NCI-H128 (cell line): ENCODE results near the gene RNF31.

Experiments
- DNase-seq: peaks from one replicate; lab custom pipeline; 2025; ENCODE audit not compliant: unreplicated experiment; lab: John Stamatoyannopoulos, UW

The RNF31 gene

DNA sequence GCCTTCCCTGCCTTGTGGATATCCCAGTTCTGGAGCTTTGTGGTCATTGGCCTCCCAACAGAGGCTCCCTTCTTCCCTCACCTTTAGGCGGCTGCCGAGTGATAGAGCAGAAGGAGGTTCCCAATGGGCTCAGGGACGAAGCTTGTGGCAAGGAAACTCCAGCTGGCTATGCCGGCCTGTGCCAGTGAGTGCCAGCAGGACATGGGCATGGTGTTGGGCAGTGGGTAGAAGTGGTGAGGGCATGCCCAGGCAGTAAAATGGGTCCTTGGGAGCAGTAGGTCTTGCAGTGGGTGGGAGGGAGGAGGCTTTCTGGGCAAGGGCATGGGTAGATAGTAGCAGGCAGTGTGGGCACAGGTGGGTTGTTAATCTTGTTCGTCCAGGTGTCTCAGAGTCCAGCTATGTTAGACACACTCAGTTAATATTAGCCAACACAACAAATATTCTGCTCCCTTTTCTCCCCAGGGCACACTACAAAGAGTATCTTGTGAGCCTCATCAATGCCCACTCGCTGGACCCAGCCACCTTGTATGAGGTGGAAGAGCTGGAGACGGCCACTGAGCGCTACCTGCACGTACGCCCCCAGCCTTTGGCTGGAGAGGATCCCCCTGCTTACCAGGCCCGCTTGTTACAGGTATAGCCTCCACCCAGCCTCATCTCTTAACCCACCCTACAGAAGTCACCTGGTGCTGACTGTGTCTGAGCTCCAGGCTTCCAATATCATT lies 12.6 kb downstream of the RNF31 start:
- no peak for DNase-seq

DNA sequence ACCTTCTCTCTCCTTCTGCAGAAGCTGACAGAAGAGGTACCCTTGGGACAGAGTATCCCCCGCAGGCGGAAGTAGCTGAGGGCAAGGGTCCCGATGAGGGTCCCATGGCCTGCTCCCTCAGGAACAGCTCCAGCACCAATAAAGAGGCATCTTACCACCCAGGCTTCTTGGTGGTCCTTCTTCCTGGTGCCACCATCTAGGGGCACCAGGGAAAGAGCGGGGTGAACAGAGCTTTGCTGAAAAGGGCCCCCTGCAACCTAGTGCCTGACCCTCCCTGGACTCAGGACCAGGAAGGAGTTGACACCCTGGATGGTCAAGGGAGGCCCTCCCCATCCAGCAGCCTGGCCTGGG lies 13.2 kb downstream of the RNF31 start:
- DNase-seq = no peak

DNA sequence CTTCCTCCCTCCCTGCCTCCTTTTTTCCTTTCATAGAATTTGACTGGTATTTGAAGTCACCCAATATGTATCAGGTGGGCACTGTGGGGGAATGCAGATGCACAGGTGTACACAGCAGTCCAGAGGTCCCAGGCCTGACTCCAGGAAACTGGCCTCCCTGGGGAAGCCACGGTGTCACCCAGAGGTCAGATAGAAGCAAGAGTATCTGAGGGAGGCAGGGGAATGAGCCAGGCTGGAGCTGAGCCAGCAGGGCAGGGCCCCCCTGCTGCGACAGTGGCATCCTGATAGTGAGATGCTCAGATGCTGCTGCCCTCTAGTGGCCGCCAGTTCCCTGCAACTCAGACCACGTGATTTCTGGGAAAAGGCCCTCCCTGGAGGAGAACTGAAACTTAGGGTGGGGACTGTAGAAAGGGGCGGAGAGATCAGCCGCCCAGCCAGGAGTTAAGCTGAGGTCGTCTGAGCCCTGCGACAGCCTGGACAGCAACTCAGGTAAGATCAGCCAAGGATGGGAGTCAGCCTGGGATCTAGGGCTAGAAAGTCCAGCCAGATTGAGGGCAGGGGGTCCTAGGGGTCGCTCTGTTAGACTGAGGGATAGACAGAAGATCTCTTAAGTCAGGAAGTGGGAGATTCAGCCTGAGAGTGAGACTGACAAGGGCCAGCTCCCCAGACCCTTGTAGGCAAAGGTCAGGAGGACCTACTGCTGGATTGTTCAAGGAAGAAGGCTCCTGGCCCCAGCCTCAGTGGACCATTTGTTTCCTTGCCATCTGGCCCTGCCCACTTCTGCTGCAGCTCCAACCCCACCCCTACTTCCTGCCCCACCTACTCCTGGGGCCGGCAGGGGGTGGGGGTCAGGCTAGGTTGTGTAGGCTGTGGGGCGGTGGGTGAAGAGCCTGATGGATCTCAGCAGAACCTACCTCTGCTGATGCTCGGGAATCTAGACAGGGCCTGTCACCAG lies 13.8 kb downstream of the RNF31 start, which contains the start of gene IRF9:
IRF9 (plus strand) TSS at position 416 of the 955 bp plus-strand sequence. CDS start 880 bp downstream, outside the sequence.
- DNase-seq = peak; percentile 91

DNA sequence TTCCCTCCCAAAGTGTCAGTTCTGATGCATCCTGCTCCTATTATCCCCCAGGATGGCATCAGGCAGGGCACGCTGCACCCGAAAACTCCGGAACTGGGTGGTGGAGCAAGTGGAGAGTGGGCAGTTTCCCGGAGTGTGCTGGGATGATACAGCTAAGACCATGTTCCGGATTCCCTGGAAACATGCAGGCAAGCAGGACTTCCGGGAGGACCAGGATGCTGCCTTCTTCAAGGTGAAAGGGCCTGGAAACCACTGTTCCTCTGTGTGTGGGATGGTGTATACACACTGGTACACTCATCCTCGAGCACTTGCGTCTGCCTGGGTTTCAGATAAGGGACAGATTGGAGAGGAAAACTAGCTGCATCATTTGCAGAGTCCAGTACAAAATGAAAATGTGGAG lies 14.8 kb downstream of the RNF31 start:
- no peak for DNase-seq

DNA sequence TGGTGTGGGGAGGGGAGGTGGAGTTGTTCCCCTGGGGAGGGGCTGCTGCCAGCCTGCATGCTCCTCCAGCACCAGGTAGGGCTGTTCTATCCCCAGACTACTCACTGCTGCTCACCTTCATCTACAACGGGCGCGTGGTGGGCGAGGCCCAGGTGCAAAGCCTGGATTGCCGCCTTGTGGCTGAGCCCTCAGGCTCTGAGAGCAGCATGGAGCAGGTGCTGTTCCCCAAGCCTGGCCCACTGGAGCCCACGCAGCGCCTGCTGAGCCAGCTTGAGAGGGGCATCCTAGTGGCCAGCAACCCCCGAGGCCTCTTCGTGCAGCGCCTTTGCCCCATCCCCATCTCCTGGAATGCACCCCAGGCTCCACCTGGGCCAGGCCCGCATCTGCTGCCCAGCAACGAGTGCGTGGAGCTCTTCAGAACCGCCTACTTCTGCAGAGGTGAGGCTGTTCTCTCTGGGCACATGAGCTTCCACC lies 17.3 kb downstream of the RNF31 start:
- DNase-seq = no peak

DNA sequence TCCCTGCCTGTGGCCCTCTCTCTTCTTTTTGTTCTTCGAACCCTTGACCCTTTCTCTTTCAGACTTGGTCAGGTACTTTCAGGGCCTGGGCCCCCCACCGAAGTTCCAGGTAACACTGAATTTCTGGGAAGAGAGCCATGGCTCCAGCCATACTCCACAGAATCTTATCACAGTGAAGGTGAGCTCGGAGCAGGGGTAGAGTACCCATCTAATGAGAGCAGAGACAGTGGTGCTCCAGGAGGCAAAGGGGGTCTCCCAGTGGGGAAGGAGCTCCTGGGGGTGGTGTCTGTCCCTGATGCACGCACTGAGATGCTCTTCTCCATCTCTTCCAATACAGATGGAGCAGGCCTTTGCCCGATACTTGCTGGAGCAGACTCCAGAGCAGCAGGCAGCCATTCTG lies 18.5 kb downstream of the RNF31 start:
- no peak for DNase-seq

DNA sequence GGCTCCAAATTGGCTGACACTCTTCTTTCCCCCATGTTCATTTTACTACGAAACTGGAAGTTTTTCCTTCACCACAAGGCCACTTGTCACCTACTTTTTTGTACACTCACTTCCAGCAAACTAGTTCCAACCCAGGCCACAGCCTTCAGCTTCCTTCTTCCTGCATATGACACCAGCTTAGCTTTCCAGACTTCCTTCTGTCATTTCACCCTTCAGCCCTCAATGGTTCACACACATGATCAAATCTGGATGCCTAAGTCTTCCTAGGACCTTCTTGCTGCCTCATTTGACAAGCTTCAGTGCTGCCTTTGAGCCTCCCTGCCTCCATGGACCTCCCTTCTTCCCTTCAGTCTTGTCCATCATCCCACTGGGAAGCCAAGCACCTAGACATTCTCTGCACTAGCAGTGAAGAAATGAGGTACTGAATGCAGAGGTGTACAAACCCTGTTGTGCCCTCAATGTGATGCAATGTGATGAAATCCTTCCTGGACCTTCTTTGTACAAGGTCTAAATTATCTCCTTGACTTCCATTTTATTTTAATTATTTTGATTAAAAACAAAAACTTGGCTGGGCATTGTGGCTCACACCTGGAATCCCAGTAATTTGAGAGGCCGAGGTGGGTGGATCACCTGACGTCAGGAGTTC lies 20.3 kb downstream of the RNF31 start:
- no peak for DNase-seq

DNA sequence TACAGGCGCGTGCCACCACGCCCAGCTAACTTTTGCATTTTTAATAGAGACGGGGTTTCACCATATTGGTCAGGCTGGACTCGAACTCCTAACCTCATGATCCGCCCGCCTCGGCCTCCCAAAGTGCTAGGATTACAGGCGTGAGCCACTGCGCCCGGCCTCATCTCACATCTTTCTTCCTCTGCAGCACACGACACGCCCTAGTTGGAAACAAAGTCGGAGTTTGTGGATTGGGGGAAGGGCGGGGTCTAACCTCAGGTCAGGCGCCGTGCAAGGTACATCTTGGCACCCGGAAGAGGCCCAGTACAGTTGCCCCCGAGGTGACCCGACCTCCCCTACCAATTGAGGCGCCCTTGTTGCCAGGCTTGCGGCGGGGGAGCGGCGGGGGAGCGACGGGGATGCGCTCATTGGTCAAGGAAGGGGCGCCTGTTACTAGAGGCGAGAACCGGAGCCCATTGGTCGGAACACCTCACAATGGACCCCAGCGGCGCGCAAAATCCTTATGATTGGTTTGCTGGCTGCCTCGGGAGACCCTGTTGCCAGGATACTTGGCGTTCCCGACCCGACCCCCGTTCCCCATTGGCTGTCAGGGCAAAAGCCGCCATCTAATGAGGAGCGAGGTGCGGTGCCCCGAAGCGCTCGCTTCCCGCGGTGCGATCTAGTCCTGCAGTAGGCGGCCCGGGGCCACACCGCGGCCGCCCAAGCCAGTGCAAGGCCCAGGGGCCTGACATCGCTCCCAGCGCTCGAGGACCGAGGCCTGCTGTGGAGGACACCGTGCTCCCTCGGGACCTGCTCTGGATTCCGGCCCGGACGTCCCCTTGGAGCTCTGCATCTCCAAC lies 24.3 kb downstream of the RNF31 start, which contains the start of gene REC8:
REC8 (plus strand) TSS at position 659 of the 839 bp plus-strand sequence. CDS start 473 bp downstream, outside the sequence.
- peak; percentile 97 for DNase-seq

DNA sequence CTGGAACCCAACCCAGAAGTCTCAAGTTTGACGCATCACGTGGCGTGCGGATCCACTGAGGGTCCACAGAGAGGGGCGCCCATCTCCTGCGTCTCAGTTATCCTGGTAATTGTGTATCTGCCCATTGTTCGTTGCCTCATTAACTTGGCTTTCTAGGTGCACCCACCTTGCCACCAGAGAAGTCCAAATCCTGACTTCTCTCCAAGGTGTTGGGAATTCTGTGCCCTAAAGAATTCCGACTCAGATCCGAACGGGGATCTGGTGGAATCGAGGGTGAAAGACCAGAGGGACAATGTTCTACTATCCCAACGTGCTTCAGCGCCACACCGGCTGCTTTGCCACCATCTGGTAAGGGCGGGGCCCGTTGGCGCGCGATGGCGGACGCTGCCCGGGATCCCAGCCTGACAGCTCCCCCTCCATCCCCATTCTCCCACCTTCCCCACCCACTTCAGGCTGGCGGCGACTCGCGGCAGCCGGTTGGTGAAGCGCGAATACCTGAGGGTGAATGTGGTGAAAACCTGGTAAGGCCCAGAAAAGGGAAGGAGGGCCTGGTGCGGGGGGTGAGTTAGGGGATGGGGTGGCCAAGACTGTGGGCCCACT lies 25.1 kb downstream of the RNF31 start:
- no peak for DNase-seq

DNA sequence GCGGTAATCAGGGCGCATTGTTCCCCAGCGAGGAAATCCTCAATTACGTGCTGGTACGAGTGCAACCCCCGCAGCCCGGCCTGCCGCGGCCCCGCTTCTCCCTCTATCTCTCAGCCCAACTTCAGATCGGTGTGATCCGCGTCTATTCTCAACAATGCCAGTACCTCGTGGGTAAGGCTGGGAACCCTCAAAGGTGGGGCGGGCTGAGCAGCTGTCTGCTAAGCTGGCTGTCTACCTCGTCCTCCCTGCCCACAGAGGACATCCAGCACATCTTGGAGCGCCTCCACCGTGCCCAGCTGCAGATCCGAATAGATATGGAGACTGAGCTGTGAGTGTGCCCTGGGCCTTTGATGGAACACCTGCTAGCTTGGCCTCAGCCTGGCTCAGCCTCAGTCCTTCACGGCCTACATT lies 25.6 kb downstream of the RNF31 start:
- no peak for DNase-seq

DNA sequence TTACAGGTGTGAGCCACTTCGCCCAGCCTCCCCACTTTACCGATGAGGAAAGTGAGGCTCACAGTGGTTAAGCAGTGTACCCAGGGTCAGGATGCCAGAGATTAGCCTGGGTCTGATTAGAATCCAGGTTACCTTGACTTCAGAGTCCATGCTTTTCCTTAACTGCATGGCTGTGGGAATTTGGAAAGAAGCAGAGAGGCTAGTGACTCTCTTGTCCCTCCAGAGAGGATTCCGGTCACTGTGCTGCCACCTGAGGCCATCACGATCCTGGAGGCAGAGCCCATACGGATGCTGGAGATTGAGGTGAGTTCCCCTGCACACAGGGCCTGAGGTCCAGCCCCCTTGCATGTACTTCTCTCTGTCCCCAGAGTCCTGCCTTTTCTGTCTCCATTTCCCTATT lies 29.3 kb downstream of the RNF31 start:
- no peak for DNase-seq

DNA sequence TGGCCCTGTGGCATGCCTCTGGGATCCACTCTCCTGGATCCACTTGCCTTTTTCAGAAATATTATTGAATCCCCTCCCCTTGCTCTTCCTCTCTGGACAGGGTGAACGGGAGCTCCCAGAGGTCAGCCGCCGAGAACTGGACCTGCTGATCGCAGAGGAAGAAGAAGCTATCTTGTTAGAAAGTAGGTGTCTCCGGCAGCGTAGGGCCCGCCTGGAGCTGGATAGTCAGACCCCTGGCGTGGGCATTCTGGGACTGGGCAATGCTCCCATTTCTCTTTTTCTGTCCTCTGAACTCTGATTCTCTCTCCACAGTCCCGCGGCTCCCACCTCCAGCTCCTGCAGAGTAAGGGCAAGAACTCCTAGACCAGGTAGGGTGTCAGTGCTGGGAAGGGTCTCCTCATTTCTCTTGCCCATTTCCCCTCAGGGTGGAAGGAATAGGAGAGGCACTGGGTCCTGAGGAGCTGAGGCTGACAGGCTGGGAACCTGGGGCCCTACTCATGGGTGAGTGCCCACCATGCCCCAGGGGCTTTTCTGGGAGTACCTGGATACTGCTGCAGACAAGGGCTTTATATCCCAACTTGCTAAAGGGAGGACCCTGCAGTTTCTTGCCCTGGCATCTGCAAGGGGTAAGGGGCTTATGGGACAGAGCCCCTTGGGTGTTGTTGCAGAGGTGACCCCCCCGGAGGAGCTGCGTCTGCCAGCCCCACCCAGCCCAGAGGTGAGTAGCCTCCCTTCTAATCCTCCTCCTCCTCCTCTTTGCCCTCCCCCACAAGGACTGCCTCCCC lies 29.9 kb downstream of the RNF31 start:
- no peak for DNase-seq

DNA sequence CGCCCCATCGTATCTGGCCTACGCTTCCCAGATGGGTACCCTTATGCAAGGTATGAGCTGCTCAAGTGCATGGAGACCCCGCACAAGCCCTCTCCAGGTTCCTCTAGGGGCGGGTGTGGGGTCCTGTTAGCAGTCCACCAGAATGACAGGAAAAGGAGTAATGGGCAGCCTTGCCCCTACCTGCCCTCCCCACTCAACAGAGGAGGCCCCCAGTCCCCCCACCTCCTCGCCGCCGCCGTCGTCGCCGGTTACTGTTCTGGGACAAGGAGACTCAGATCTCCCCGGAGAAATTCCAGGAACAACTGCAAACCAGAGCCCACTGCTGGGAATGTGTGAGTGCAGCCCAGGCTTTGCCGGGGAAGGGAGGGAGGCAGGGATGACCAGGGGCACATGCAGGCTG lies 30.6 kb downstream of the RNF31 start:
- no peak for DNase-seq

DNA sequence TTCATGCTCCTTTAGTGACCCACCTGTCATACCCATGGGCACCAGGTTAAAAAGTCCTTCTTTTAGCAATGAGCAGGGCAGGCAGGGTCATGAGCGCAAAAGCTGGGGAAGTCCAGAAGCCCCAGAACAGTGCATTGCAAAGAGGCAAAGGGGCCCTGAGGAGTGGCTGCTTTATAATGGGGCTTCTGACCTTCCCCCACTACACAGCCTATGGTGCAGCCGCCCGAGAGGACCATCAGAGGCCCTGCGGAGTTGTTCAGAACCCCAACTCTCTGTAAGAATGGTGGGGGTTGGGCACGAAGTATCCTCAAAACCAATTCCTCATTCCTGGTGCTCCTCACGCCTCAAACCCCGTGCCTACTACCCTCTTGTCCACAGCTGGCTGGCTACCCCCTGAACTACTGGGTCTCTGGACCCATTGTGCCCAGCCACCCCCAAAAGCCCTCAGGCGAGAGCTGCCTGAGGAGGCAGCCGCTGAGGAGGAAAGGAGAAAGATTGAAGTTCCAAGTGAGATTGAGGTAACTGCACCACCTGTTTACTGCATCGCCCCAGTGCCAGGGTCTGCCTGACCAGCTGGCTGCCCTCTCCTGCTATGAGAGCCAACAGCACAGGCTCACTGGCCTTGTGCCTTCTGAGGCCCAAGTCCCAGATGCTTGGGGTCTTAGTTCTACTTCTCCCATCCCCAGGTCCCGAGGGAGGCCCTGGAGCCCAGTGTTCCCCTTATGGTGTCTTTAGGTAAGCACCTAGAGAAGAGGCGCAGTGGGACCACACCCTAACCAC lies 31.3 kb downstream of the RNF31 start:
- no peak for DNase-seq

DNA sequence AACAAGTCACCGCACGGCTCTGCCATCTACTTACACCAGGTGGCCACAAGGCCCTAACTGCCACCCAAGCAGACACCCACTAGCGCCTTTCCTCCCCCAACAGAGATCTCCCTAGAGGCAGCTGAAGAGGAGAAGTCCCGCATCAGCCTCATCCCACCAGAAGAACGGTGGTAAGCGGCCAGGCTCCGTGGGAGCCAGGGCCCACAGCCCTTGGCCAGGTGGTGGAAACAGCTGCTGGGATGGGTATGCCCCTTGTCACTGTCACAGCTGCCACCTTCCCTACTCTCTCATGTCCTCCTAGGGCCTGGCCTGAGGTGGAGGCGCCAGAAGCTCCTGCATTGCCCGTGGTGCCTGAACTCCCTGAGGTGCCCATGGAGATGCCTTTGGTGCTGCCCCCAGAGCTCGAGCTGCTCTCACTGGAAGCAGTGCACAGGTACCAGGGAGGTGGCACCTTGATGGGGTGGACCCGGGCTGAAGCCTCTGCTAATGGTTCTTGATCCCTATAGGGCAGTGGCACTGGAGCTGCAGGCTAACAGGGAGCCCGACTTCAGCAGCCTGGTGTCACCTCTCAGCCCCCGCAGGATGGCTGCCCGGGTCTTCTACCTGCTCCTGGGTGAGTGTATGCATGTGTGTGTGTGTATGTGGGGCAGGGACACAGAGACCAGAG lies 32.1 kb downstream of the RNF31 start:
- DNase-seq = no peak

DNA sequence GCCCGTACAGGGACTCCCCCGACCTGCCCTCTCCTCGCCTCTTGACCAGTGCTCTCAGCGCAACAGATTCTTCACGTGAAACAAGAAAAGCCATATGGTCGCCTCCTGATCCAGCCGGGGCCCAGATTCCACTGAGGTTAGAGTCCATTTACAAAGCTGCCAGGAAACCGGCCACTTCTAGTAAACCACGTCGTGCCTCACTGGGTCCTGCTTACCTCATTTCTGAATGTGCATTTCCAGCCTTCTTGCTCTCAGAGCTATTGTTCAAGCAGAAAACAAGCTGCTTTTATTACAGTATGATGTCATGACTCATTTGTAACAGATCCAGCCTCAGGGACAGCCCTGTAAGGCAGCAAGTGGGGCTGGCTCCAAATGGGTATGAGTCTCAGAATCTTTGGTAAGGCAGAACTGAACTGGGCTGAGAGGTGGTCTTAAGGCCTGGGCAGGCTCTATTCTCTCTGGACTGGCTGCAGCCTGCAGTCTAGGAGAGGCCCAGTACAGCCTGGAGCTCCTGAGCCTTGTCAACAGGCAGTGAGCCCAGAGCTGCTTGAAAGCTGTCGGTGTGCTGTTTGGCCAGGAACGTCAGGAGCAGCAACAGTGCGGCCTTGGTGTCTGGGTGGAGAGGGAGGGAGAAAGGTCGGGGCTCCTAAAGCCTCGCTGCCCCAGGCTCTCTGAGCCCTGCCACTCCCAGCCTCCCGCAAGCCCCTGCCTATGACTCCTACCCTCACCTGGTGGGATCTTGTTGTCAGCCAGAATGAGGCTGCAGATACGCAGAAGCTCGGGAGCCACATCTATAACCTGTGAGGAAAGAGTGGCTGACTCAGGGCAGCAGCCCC lies 32.9 kb downstream of the RNF31 start:
- no peak for DNase-seq
